Fibroblast of lung (primary cell): Measurements from ENCODE around the gene MPDZ.

Experiments used
- EZH2 ChIP-seq: IDR thresholded peaks from 2 replicates; pipeline ENCODE4 v1.5.1; 2012; ENCODE audit warnings: low read length, control low read depth, mild to moderate bottlenecking; ENCODE audit errors: missing control alignments
- TF ChIP-seq, protein P1 (sequence below), 2 donors: IDR thresholded peaks in 1 of 2; conservative IDR thresholded peaks in 1 of 2; 1 replicate in 1 of 2; 2 replicates in 1 of 2; pipeline ENCODE4 v1.5.1; 2011 to 2012; ENCODE audit warnings: low read length in 2 of 2, control low read depth in 1 of 2, inconsistent platforms in 1 of 2, low read depth in 1 of 2, mild to moderate bottlenecking in 1 of 2

DNA sequence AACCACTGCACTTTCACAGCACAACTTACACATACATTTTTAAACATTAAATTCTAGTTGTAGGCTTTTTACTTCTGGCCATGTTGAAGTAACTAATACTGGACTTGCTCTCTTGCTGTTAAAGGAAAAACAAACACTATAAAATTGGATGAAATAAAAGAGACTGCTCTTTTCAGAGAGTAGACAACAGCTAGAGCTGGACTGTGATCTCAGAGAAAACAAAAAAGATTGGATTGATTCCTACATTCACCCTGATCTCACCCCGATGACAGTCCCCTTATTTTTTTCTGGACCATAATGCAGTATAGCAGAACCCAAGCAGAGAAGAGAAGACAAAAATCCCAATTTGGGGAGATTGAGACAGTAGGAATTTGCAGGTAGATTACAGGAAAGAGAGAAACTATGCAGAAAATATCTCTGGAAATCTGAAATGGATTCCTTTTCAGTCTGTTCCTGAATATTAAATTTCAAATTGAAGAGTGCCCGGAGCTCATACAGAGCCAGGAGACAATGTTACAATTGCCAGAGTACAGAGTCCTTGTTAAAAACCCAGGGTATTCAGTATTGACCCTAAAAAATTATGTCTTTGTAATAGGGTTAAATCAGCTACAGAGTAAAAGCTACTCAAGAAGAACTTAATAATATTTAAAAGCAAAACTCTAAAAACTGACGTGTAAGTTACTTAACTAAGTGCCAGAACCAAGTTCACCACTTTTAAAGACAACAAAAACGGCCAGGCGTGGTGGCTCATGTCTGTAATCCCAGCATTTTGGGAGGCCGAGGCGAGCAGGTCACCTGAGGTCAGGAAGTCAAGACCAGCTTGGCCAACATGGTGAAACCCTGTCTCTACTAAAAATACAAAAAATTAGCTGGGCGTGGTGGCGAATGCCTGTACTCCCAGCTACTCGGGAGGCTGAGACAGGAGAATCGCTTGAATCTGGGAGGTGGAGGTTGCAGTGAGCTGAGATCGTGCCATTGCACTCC, 208.6 kb downstream of the MPDZ start:
- TF ChIP-seq, protein P1, sequence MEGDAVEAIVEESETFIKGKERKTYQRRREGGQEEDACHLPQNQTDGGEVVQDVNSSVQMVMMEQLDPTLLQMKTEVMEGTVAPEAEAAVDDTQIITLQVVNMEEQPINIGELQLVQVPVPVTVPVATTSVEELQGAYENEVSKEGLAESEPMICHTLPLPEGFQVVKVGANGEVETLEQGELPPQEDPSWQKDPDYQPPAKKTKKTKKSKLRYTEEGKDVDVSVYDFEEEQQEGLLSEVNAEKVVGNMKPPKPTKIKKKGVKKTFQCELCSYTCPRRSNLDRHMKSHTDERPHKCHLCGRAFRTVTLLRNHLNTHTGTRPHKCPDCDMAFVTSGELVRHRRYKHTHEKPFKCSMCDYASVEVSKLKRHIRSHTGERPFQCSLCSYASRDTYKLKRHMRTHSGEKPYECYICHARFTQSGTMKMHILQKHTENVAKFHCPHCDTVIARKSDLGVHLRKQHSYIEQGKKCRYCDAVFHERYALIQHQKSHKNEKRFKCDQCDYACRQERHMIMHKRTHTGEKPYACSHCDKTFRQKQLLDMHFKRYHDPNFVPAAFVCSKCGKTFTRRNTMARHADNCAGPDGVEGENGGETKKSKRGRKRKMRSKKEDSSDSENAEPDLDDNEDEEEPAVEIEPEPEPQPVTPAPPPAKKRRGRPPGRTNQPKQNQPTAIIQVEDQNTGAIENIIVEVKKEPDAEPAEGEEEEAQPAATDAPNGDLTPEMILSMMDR (conservative IDR thresholded peaks at IDR 0.05 in 1 of 2, IDR thresholded peaks at IDR 0.05 in 1 of 2; ENCODE audit: low read depth in 1 of 2, low read length in 2 of 2), result no peak
- no peak for TF ChIP-seq EZH2
